Caki2 (cell line): Measurements from ENCODE around the gene EDNRB. TPM values are rescaled to one million over a fixed set of nuclear protein-coding genes. Genes with fewer than 3 reads are reported as not detected.
"Not testable (repeated sequence)": the region's sequence is repeated elsewhere in the genome, so short reads cannot be mapped to it uniquely, and the experiment has no call there.

ENCODE experiments used
- DNase-seq: peaks from one replicate; pipeline ENCODE4 v3.0.0-alpha.2; 2015; ENCODE audit warnings: low read depth
- in situ Hi-C: cut with HindIII; loops from 2 replicates; pipeline ENCODE4 v1.10.0; 2016; ENCODE audit warnings: low sequenced_read_pairs, low pct_unique_long_range_greater_than_20kb, mixed read lengths
- total RNA-seq: library from RNA; depleted of rRNA; stranded (reverse); fragments of >200 nt; shearing (Covaris generic); gene quantifications from 2 replicates; pipeline ENCODE4 v1.2.3, GENCODE V29; 2014; ENCODE audit warnings: low replicate concordance; rRNA removed

EDNRB gene
- 1.9 and 3.0 TPM in 2 replicates for total RNA-seq

- DNase-seq, result peak; percentile 32
- in situ Hi-C loops, result no loop called here
These were observed at the start of gene EDNRB for GRCh38 chr13:77918391-77919245. Gene EDNRB (minus strand): TSS chr13:77918831. CDS start chr13:77918573, 258 bp downstream.

DNA sequence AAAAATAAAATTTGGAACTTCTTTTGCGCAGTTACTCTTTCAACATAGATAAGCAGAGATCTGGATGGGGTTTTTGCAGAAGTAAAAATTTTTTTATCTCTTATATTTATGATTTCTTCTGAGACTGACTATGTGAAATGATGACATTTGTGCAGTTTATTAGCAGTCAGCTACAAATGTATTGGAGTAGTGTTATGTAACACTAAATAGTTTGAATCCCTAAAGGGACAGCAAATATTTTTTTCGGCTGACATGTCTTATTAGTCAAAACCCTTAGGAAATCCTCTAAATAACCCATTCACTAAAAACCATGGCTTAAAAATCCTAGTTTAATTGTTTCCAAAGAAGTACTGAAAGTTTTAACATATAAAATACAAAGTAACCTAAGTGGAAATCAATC lies 48.0 kb upstream of the EDNRB start:
- in situ Hi-C loops, result no loop called here
- DNase-seq, result no peak

DNA sequence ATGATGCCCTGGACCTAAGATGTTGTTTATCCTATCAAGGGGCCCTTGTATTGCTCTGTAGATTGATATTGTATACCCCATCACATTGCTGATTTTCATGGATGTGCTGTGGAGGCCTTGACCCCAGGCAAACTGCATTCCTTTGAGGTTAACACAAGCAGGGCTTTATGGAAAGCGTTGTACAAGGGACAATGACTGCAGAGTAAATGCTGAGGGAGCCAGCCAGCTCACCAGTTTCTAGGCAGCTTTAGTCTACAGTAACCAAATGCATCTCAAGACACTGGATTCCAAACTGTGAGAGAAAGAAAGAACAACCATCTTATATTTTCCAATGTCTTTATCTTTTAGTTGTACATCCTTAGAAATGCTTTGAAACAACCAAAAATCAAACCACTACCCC lies 34.1 kb upstream of the EDNRB start:
- in situ Hi-C loops, result no loop called here
- DNase-seq, result no peak

DNA sequence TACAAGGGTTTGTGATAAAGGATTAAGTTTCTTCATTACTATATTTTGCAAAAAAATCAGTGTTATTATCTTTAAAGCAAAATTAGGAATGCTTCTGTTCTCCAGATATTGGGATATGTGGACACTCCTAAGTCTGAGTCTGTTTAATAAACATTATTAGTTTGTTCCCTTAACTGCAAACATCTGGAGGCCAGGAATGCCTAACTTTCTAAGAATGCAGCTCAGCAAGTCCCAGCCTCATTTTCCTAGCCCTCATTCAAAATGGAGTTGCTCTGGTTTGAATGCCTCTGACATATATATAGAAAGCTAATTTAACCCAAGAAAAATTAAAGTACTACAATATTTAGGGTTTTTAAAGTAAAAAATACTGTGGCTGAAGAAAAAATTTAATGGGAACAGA lies 33.6 kb upstream of the EDNRB start:
- in situ Hi-C loops, result no loop called here
- DNase-seq, result no peak

DNA sequence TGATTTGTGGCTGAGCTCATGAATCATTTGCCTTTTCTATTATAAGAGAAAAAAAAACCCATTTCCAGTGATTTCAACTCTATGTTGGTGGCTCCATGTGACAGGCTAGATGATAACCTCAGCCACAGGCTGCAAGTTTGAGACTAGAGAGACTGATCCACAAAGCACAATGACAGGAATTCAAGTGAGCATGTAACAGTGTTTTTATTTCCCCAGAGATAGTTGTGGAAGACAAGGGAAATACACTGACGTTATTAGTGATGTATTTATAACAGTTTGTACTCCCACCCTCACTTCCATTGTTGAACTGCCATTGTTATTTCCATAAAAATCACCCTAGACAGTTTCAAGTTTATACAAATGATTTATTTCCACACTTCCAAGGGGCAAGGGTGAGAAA lies 27.9 kb upstream of the EDNRB start:
- no peak for DNase-seq
- in situ Hi-C loops, result no loop called here

DNA sequence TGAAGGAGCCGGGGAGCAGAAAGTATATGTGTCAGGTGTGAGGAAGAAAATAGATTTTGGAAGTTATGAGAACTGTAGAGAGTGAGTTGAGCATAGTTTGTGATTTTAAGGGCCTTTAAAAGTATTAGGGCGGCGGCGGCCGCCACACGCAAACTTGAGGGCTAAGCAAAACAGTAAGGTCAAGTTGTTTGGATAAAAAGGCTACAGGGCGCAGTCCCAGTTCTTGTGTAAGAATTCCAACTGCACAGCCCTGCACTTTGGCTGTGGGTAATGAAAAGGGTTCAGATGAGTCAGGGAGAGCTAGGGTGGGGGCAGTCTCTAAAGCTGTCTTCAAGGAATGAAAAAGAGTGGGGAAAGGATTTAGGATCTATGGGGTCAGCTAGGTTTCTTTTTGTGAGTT lies 16.4 kb upstream of the EDNRB start:
- DNase-seq, in situ Hi-C loops: not testable (repeated sequence)

GRCh38 chr13:77930430-77930829 lies 11.8 kb upstream of the EDNRB start:
- in situ Hi-C loops, result no loop called here
- DNase-seq, result no peak

GRCh38 chr13:77928909-77929308 lies 10.3 kb upstream of the EDNRB start:
- in situ Hi-C loops, result no loop called here
- no peak for DNase-seq

GRCh38 chr13:77925616-77926015 lies 7.0 kb upstream of the EDNRB start:
- DNase-seq, result no peak
- in situ Hi-C loops, result no loop called here

DNA sequence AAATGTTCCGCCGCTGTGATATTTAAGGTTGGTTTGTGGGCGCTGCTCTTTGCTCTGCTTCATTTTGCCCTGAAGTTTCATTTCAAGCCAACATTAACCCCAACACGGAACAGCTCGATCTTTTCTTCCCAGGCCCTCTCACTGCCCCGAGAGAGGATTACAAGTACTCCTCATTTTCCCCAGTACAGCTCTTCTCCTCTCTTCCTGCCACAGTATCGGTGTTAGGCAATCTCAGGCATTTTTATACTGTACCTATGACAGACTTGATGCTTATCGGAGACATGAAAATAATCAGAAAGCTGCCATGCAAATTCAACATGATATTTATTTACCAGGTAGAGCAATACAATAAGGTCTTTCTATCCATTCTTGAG lies 1.3 kb upstream of the EDNRB start:
- no peak for DNase-seq
- in situ Hi-C loops, result no loop called here

DNA sequence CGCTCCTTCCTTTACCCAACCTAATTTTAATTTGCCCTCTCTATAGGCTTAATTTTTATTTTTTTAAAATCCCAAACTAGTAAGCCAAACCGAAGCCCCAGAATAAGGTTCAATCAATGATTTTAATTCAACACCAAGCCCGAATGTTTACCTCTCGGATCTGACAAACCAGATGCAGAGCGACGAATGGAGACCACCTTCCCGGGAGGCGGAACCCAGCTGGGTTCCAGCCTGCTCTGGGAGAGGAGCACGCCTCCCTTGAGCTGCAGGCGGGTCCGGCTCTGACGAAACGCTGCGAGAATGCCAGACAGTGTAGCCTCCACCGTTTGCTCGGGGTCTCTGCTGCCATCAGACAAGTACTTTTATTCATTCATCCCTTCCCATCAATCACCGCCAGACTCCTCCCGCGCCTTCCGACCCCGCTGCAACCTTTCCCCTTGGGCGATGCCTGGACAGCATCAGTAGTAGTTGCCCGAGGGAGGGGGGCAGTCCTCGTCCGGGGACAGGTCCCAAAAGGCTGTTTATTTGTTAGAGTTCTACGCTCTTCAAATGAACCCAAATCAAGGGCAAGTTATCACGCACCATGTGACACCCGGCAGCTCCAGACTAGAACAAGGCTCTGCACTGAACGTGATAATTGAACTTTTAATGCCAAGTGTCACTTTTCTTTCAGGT lies 752 bp upstream of the EDNRB start:
- DNase-seq, result no peak
- in situ Hi-C loops, result no loop called here

GRCh38 chr13:77916488-77916887 lies 2.1 kb downstream of the EDNRB start:
- no peak for DNase-seq
- in situ Hi-C loops, result no loop called here

GRCh38 chr13:77915686-77916085 lies 2.9 kb downstream of the EDNRB start:
- DNase-seq, result no peak

DNA sequence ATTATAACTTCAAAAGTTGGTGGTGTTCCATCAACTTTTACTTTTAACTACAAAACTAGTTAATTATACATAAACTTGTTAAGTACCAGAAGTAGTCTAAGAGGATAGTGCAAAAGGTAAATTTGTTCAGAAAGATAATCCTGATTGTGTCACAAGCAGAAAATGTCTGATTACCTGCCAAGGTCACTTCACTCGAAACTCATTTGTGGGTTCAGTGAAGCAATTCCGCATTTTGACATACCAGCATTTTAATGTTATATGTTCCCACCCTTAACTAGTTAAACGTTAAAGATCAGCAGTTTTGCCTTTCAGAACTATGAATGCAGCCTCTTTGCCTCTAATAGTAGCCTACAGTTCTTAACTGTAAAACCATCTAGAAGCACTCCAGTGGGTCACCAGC lies 5.6 kb downstream of the EDNRB start:
- in situ Hi-C loops, result no loop called here
- DNase-seq, result no peak

More at GRCh38 chr13:77915686-77916085, 2.9 kb downstream of the EDNRB start:
- in situ Hi-C loops, result no loop called here

- in situ Hi-C loops, result no loop called here
- DNase-seq, result no peak
These were observed 6.9 kb downstream of the EDNRB start for GRCh38 chr13:77911751-77912150.

GRCh38 chr13:77909827-77910226 lies 8.8 kb downstream of the EDNRB start:
- DNase-seq, result no peak
- in situ Hi-C loops, result no loop called here

GRCh38 chr13:77908531-77908930 lies 10.1 kb downstream of the EDNRB start:
- no peak for DNase-seq
- in situ Hi-C loops, result no loop called here

- in situ Hi-C loops, result no loop called here
- no peak for DNase-seq
These were observed 10.8 kb downstream of the EDNRB start for GRCh38 chr13:77907666-77908341.

GRCh38 chr13:77904031-77904430 lies 14.6 kb downstream of the EDNRB start:
- DNase-seq, result no peak
- in situ Hi-C loops, result no loop called here
